Panc1 (cell line): Measurements from ENCODE around the gene ZNF48. TPM values are rescaled to one million over a fixed set of nuclear protein-coding genes. Genes with fewer than 3 reads are reported as not detected.

Experiments used
- ATAC-seq: fragments of 200-7000 bp; cut with Tn5 transposase; 2 replicates; pipeline ENCODE4 v1.9.1; 2020; ENCODE audit warnings: mild to moderate bottlenecking, moderate library complexity
- BruUV-seq: library from RNA; stranded (reverse); fragments of 400-500 nt; replicated peaks from 2 replicates; lab custom pipeline; 2021; lab: Mats Ljungman, UMichigan
- CTCF ChIA-PET: fragments of 300-600 bp; sonication (Branson Sonifier 250); formaldehyde crosslinking; loops from one replicate; lab custom pipeline; 2022; ENCODE audit warnings: antibody characterized with exemption; lab: Charles Lee
- POLR2A ChIA-PET: fragments of 300-600 bp; sonication (Branson Sonifier 250); formaldehyde crosslinking; loops from one replicate; lab custom pipeline; 2022; ENCODE audit warnings: antibody characterized with exemption; lab: Charles Lee
- DNase-seq: peaks from one replicate; pipeline ENCODE4 v3.0.0-alpha.2; 2010; ENCODE audit warnings: low read depth, low spot score
- H3K27ac ChIP-seq: 2 replicates; pipeline ENCODE4 v1.5.1; 2011; ENCODE audit warnings: mild to moderate bottlenecking, low read length, inconsistent platforms
- H3K27me3 ChIP-seq: fragments of 200-500 bp; sonication (Bioruptor generic); 2 replicates; pipeline ENCODE4 v1.6.0; 2014; ENCODE audit warnings: low read length, inconsistent platforms; ENCODE audit not compliant: control insufficient read depth, insufficient read depth
- H3K36me3 ChIP-seq: fragments of 200-500 bp; sonication (Bioruptor generic); 2 replicates; pipeline ENCODE4 v1.5.1; 2014; ENCODE audit warnings: inconsistent platforms, mild to moderate bottlenecking, low read length, moderate library complexity; ENCODE audit not compliant: control insufficient read depth, insufficient read depth
- H3K4me1 ChIP-seq: 2 replicates; pipeline ENCODE4 v1.5.1; 2011; ENCODE audit warnings: inconsistent platforms, mild to moderate bottlenecking, low read length, moderate library complexity; ENCODE audit not compliant: control insufficient read depth, insufficient read depth
- H3K4me3 ChIP-seq, 2 experiments: 2 replicates each; pipeline ENCODE4 v1.5.1; 2011 to 2012; ENCODE audit warnings: low read depth in 2 of 2, low read length in 2 of 2, mild to moderate bottlenecking in 2 of 2, inconsistent platforms in 1 of 2, moderate library complexity in 1 of 2
- H3K9me3 ChIP-seq: fragments of 200-500 bp; sonication (Bioruptor generic); 2 replicates; pipeline ENCODE4 v1.5.1; 2014; ENCODE audit warnings: low read depth, mild to moderate bottlenecking, inconsistent platforms, low read length, moderate library complexity; ENCODE audit not compliant: control insufficient read depth, insufficient read depth
- POLR2AphosphoS5 ChIP-seq: IDR thresholded peaks from 2 replicates; pipeline ENCODE4 v1.6.1; 2012; ENCODE audit warnings: mild to moderate bottlenecking, low read depth, low read length, moderate library complexity
- REST ChIP-seq, 2 experiments: IDR thresholded peaks; 2 replicates each; pipeline ENCODE4 v1.6.1; 2011 to 2012; ENCODE audit warnings: low read depth in 2 of 2, control low read depth in 1 of 2, low read length in 1 of 2, mild to moderate bottlenecking in 1 of 2, moderate library complexity in 1 of 2; ENCODE audit not compliant: insufficient read depth in 1 of 2
- SIN3A ChIP-seq: IDR thresholded peaks from 2 replicates; pipeline ENCODE4 v1.6.1; 2012; ENCODE audit warnings: low read depth, mild to moderate bottlenecking, low read length, moderate library complexity, borderline replicate concordance; ENCODE audit not compliant: insufficient read depth
- TCF7L2 ChIP-seq: IDR thresholded peaks from 2 replicates; pipeline ENCODE4 v1.6.1; 2011; ENCODE audit warnings: mild to moderate bottlenecking, low read depth, low read length, inconsistent platforms
- in situ Hi-C: cut with HindIII; loops from 2 replicates; pipeline ENCODE4 v1.10.0; 2016; ENCODE audit warnings: low sequenced_read_pairs, low pct_unique_long_range_greater_than_20kb
- intact Hi-C: fragments of 100-400 bp; cut with micrococcal nuclease; formaldehyde crosslinking; loops from one replicate; pipeline ENCODE4 v1.10.0; 2022; ENCODE audit not compliant: unreplicated experiment
- total RNA-seq: library from RNA; stranded (reverse); gene quantifications from one replicate; pipeline ENCODE4 v1.2.1, GENCODE V29; 2021; ENCODE audit not compliant: unreplicated experiment
- TF ChIP-seq, protein P1 (sequence below): fragments of 450-650 bp; IDR thresholded peaks from 2 replicates; pipeline ENCODE4 v1.5.1; 2017; ENCODE audit warnings: mild to moderate bottlenecking

Gene ZNF48
- total RNA-seq, 1 experiment from 2014 or later = 16.6 TPM

DNA sequence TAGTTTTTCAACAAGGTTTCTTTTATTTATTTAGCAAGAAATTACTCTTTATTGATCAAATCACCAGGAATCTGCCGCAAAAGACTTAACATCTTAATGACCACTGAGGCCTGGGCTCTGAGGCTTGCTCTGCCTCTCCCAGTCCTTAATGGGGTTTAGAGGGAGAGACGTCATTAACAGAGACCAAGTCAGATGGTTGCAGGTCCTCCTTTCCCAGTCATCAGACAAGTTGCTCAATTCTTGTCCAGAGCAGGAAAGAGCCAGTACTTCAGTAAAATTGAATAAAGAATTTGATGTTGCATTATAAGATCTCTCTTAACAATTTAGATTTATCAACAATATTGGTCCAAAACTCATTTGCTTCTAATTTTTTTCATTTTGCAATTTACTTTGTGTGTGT lies 48.4 kb downstream of the ZNF48 start:
- no TSS peak for BruUV-seq

GRCh38 chr16:30444231-30445148 lies 49.3 kb downstream of the ZNF48 start:
- BruUV-seq = no TSS peak
- intact Hi-C loops (loop anchor here (10.0 kb wide), 1 partner anchor 80 kb away; the partner anchor contains the start of gene ZNF768), in situ Hi-C loops (no loop called here)
- H3K9me3 ChIP-seq = no peaks in the 10 kb centered on the region
- H3K36me3 ChIP-seq = 0 out of 2 replicates have a peak, but pooled peaks cover 5% of the 10 kb centered on the region
- ATAC-seq = no peak; the same call in 1 of the 2 replicates
- H3K4me1 ChIP-seq = peaks cover 14% of the 10 kb centered on the region
- ChIA-PET POLR2A (interaction anchor here (0.6 kb wide), 1 partner anchor 88 kb away, joined by 5 read pairs; no protein-coding TSS in a partner anchor), CTCF (interaction anchor here (0.6 kb wide), 1 partner anchor 198 kb away, joined by 5 read pairs; no protein-coding TSS in a partner anchor)
- no peaks in the 10 kb centered on the region for H3K27me3 ChIP-seq
- peak overlapping the region; percentile 74 to 82 for H3K4me3 ChIP-seq
- DNase-seq = no peak
- TF ChIP-seq REST (IDR thresholded peaks at IDR 0.05; ENCODE audit: insufficient read depth in 1 of 2, low read depth in 2 of 2, low read length in 1 of 2) (no peak), POLR2AphosphoS5 (no peak)
- TF ChIP-seq, protein P1, sequence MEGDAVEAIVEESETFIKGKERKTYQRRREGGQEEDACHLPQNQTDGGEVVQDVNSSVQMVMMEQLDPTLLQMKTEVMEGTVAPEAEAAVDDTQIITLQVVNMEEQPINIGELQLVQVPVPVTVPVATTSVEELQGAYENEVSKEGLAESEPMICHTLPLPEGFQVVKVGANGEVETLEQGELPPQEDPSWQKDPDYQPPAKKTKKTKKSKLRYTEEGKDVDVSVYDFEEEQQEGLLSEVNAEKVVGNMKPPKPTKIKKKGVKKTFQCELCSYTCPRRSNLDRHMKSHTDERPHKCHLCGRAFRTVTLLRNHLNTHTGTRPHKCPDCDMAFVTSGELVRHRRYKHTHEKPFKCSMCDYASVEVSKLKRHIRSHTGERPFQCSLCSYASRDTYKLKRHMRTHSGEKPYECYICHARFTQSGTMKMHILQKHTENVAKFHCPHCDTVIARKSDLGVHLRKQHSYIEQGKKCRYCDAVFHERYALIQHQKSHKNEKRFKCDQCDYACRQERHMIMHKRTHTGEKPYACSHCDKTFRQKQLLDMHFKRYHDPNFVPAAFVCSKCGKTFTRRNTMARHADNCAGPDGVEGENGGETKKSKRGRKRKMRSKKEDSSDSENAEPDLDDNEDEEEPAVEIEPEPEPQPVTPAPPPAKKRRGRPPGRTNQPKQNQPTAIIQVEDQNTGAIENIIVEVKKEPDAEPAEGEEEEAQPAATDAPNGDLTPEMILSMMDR = no peak
- peak overlapping the region; percentile 86 for H3K27ac ChIP-seq

More for the DNA sequence above, 48.4 kb downstream of the ZNF48 start:
- peak overlapping the region; percentile 86 for H3K27ac ChIP-seq
- intact Hi-C loops = loop anchor here (10.0 kb wide), 1 partner anchor 81 kb away; the partner anchor contains the start of gene ZNF768
- H3K4me3 ChIP-seq = peak overlapping the region; percentile 74 to 82
- H3K9me3 ChIP-seq = no peaks in the 10 kb centered on the region
- peaks cover 14% of the 10 kb centered on the region for H3K4me1 ChIP-seq
- TF ChIP-seq REST (IDR thresholded peaks at IDR 0.05; ENCODE audit: insufficient read depth in 1 of 2, low read depth in 2 of 2, low read length in 1 of 2) = no peak
- TF ChIP-seq, protein P1 = no peak
- no peak for TF ChIP-seq SIN3A
- TF ChIP-seq POLR2AphosphoS5 = no peak
- no peak for TF ChIP-seq TCF7L2
- in situ Hi-C loops = no loop called here
- ChIA-PET POLR2A (no interaction called here), CTCF (no interaction called here)
- 0 out of 2 replicates have a peak, but pooled peaks cover 5% of the 10 kb centered on the region for H3K36me3 ChIP-seq
- H3K27me3 ChIP-seq = no peaks in the 10 kb centered on the region
- ATAC-seq (no peak), DNase-seq (no peak)
